HEK293 (cell line): ENCODE results near the gene ATXN2.

Experiments used
- TF ChIP-seq, protein P1 (sequence below): fragments of 450-650 bp; formaldehyde crosslinking; IDR thresholded peaks from 2 replicates; pipeline ENCODE4 v1.5.1; 2016; ENCODE audit warnings: missing biosample characterization, missing genetic modification characterization
- TF ChIP-seq, protein P2 (sequence below): fragments of 450-650 bp; formaldehyde crosslinking; IDR thresholded peaks from 2 replicates; pipeline ENCODE4 v1.5.1; 2016; ENCODE audit warnings: missing biosample characterization, missing genetic modification characterization

DNA sequence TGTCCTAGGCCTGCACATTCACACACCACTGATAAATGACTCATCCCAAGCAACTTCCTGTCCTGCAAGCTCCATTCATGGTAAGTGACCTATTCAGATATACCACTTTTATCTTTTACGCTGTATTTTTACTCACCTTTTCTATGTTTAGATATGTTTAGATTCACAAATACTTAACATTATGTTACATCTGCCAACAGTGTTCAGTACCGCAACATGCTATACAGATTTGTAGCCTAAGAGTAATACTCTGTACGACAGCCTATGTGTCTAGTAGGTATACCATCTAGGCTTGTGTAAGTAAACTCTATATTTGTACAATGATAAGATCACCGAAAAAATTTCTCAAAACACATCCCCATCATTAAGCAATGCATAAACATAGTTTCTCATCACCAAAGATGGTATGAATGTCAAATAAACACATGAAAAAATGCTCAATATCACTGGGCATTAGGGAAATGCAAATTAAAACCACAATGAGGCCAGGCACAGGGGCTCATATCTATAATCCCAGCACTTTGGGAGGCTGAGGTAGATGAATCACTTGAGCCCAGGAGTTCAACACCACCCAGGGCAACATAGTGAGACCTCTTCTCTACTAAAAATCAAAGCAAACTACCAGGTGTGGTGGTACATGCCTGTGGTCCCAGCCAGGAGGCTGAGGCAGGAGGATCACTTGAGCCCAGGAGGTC, 20.7 kb downstream of the ATXN2 start:
- TF ChIP-seq, protein P1, sequence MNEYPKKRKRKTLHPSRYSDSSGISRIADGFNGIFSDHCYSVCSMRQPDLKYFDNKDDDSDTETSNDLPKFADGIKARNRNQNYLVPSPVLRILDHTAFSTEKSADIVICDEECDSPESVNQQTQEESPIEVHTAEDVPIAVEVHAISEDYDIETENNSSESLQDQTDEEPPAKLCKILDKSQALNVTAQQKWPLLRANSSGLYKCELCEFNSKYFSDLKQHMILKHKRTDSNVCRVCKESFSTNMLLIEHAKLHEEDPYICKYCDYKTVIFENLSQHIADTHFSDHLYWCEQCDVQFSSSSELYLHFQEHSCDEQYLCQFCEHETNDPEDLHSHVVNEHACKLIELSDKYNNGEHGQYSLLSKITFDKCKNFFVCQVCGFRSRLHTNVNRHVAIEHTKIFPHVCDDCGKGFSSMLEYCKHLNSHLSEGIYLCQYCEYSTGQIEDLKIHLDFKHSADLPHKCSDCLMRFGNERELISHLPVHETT (tag by site-specific recombination), result no peak
- TF ChIP-seq, protein P2, sequence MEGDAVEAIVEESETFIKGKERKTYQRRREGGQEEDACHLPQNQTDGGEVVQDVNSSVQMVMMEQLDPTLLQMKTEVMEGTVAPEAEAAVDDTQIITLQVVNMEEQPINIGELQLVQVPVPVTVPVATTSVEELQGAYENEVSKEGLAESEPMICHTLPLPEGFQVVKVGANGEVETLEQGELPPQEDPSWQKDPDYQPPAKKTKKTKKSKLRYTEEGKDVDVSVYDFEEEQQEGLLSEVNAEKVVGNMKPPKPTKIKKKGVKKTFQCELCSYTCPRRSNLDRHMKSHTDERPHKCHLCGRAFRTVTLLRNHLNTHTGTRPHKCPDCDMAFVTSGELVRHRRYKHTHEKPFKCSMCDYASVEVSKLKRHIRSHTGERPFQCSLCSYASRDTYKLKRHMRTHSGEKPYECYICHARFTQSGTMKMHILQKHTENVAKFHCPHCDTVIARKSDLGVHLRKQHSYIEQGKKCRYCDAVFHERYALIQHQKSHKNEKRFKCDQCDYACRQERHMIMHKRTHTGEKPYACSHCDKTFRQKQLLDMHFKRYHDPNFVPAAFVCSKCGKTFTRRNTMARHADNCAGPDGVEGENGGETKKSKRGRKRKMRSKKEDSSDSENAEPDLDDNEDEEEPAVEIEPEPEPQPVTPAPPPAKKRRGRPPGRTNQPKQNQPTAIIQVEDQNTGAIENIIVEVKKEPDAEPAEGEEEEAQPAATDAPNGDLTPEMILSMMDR (tag by site-specific recombination), result no peak
